Measurements from ENCODE around the gene PEPD.

The PEPD gene

DNA sequence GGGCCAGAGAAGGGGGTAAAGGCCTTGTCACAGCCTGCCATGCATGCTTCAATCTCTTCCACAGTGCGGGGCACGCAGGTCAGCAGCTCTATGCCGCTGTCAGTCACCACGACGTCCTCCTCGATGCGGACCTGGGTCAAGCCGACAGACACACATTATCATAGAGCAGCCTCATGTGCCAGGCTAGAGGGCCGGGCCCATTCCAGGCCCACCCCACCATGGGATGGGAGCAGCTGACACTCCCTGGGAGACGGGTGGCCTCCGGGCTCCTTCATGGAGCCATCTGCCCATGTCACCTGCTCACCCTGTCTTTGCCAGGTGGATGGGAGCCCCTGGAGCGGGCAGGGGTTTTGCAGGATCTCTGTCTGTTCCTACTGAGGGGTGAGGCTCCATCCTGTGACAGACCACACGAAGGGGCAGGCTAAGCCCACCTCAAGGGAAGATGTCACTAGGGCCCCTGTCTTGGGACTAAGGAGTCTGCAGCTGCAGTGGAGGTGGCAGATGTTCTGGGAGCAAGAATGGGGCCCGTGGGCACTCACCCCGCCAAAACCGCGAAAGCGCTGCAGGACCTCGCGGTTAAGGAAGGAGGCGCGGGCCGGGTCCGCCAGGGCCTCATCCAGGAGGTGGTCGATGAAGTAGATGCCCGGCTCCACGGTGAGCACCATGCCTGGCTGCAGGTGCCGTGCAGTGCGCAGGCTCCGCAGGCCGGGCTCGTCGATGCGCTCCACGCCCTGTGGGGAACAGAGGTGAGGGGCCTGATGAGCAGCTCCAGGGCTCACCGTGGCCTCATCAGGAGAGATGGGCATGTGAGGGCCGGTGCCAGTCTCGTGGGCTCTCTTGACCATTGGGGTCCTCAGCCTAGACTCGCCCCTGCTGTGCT lies 134.0 kb downstream of the PEPD start:
- no peaks in the 10 kb centered on the region for H3K27me3 ChIP-seq
- H3K27ac ChIP-seq = peak overlapping the region in 1 of 2 donors; percentile 12
- no peak for DNase-seq
- TF ChIP-seq, protein P1, sequence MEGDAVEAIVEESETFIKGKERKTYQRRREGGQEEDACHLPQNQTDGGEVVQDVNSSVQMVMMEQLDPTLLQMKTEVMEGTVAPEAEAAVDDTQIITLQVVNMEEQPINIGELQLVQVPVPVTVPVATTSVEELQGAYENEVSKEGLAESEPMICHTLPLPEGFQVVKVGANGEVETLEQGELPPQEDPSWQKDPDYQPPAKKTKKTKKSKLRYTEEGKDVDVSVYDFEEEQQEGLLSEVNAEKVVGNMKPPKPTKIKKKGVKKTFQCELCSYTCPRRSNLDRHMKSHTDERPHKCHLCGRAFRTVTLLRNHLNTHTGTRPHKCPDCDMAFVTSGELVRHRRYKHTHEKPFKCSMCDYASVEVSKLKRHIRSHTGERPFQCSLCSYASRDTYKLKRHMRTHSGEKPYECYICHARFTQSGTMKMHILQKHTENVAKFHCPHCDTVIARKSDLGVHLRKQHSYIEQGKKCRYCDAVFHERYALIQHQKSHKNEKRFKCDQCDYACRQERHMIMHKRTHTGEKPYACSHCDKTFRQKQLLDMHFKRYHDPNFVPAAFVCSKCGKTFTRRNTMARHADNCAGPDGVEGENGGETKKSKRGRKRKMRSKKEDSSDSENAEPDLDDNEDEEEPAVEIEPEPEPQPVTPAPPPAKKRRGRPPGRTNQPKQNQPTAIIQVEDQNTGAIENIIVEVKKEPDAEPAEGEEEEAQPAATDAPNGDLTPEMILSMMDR (IDR thresholded peaks at IDR 0.05) = no peak
- H3K4me3 ChIP-seq = no peak overlapping the region
- H3K36me3 ChIP-seq = peaks cover 10 to 24% (median 13%) of the 10 kb centered on the region in 3 donors
- no peaks in the 10 kb centered on the region for H3K9me3 ChIP-seq
- H3K4me1 ChIP-seq = peaks cover 0 to 49% (median 30%) of the 10 kb centered on the region in 4 donors
- intact Hi-C loops (cut with DNase I; ENCODE audit: low total_unique reads) = no loop called here

DNA sequence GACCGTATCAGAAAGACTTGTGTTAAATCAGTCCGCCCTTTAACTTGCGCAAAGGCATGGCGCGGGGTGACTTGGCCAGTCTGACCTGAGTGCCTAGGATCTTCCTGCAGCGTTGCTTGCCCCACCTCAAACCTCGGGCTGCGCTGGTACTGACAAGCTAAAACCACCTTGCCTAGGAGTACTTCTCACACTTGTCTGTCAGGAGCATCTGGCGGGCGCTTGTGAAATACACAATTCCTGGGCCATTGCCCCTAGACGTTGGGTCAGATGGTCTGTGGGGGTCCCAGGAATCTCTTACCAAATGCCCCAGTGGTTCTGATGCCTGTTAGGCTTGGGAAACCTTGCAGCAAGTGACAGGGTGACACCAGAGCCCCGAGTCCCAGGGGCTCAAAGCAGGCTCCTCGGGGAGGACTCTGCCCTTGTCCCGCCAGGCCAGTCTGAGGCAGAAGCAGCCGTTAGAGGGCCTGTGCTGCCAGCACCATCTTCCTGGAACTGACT lies 135.2 kb downstream of the PEPD start:
- Histone ChIP-seq H3K9me3 (no peaks in the 10 kb centered on the region), H3K4me3 (no peak overlapping the region), H3K36me3 (peaks cover 10 to 24% (median 17%) of the 10 kb centered on the region in 3 donors), H3K27me3 (no peaks in the 10 kb centered on the region), H3K4me1 (peaks cover 0 to 38% (median 25%) of the 10 kb centered on the region in 4 donors), H3K27ac (no peak overlapping the region)
- intact Hi-C loops (cut with DNase I; ENCODE audit: low total_unique reads) = no loop called here
- DNase-seq = no peak
- TF ChIP-seq, protein P1 (IDR thresholded peaks at IDR 0.05) = no peak

DNA sequence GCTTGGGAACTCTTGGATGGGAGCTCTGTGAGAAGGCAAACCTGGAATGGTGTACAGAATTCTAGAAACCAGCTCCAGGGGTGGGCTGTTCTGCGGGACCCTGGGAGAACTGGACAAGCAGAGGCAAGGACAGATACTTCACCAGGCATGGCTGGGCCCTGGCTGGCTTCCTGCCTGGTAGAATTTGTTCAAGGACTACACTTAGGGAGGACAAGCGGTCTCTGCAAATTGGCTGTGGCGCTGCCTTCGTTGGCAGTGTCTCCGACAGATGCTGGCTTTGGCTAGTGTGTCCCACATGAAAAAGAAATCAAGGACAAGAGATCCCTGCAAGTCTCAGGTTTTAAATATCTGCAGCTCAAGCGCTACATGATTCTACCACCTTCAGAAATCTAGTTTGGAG lies 135.6 kb downstream of the PEPD start:
- Histone ChIP-seq H3K4me3 (no peak overlapping the region), H3K27me3 (no peaks in the 10 kb centered on the region), H3K36me3 (peaks cover 10 to 28% (median 21%) of the 10 kb centered on the region in 3 donors), H3K27ac (no peak overlapping the region), H3K9me3 (no peaks in the 10 kb centered on the region), H3K4me1 (peaks cover 0 to 33% (median 25%) of the 10 kb centered on the region in 4 donors)
- TF ChIP-seq, protein P1 (IDR thresholded peaks at IDR 0.05) = no peak
- intact Hi-C loops (cut with DNase I; ENCODE audit: low total_unique reads) = no loop called here
- DNase-seq = no peak

DNA sequence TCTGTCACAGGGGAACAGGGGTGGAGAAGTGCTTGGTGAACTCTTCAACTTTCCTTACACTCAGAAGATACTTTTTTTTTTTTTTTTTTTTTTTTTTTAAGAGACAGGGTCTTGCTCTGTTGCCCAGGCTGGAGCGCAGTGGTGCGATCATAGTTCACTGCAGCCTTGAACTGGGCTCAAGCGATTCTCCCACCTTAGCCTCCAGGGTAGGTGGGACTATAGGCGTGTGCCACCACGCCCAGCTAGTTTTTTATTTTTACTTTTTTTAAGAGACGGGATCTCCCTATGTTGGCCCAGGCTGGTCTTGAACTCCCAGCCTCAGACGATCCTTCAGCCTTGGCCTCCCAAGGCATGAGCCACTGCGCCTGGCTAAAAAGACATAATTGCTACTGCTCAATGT lies 136.6 kb downstream of the PEPD start:
- Histone ChIP-seq H3K9me3 (no peaks in the 10 kb centered on the region), H3K4me3 (no peak overlapping the region), H3K27ac (no peak overlapping the region), H3K27me3 (no peaks in the 10 kb centered on the region), H3K4me1 (peaks cover 0 to 27% (median 22%) of the 10 kb centered on the region in 4 donors), H3K36me3 (peaks cover 10 to 28% (median 21%) of the 10 kb centered on the region in 3 donors)
- DNase-seq = no peak
- TF ChIP-seq, protein P1 (IDR thresholded peaks at IDR 0.05) = no peak
- intact Hi-C loops (cut with DNase I; ENCODE audit: low total_unique reads) = no loop called here

DNA sequence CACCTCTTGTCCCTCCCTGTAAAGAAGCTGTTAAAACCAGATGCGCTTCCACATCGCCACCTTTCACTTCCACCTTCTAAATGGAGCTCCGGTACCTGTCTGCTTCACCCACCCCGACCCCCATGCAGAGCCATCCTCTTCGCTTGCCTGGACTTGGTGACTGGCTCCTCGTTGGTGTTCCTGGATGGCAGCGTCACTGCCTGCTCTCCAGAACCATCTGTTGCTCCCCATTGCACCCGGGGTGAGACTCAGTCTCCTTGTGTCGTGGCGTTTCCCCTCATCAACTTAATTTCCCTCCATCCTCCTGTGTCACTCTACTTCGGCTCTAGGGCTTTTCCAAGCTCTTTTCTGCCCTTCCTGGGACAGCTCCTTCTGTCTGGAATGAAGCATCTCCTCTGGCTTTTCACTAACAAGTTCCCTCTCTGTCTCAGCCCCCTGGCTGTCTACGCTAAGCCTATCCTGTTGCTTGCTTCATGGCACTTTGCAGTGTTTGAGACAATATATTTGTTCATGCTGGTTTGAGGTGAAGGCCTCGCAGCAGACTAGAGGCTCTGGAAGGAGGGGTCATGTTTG lies 137.8 kb downstream of the PEPD start:
- intact Hi-C loops (cut with DNase I; ENCODE audit: low total_unique reads) = no loop called here
- no peak for DNase-seq
- H3K36me3 ChIP-seq = peaks cover 10 to 37% (median 21%) of the 10 kb centered on the region in 3 donors
- TF ChIP-seq, protein P1 (IDR thresholded peaks at IDR 0.05) = no peak
- no peak overlapping the region for H3K4me3 ChIP-seq
- H3K27ac ChIP-seq = no peak overlapping the region
- H3K4me1 ChIP-seq = peaks cover 0 to 15% (median 13%) of the 10 kb centered on the region in 4 donors
- H3K27me3 ChIP-seq = no peaks in the 10 kb centered on the region
- no peaks in the 10 kb centered on the region for H3K9me3 ChIP-seq
